ENCODE results near the gene FUBP3. TPM values are rescaled to one million over a fixed set of nuclear protein-coding genes. Genes with fewer than 3 reads are reported as not detected.

The FUBP3 gene
- total RNA-seq, 4 donors from 2014 or later: 40.6 to 64.8 (median 46.4) TPM

DNA sequence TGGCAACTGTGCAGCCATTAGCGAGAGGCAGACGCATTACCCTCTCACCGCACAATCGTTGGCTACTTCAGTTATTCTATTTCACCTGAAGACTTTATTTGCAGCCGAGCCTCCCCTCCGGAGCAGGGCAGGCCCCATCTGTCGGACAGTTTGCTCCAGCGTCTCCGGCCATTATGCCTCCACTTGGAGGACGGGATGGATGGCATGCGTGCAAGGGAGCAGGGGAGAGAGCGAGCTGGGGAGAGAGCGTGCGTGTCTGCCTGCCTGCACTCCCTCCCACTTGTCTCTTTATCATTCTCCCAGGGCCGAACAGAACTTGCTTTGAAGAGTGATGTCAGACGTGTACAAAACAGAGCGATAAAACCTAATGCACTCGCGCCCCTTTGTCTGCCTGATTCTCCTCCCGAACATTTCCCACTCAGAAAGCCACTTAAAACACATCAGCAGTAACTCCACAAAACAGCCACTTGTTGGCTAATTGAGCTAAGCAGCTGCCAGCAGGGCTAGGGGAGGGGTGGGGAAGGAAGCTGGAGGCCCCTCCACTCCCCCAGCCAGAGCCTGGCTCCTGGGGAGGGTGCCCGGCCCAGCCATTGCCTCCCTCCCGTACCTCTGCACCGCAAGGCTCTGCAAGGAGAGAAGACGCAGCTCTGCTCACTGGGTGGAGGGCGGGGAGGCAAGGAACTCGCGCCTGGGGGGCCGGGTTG is 43.4 kb upstream of the FUBP3 start:
- intact Hi-C loops (cut with DNase I): no loop called here
- DNase-seq (ENCODE audit: extremely low spot score): no peak
- Histone ChIP-seq H3K36me3 (no peaks in the 10 kb centered on the region), H3K27me3 (peaks cover 0 to 79% (median 13%) of the 10 kb centered on the region in 4 donors), H3K4me1 (peaks cover 10 to 18% (median 15%) of the 10 kb centered on the region in 4 donors), H3K4me3 (peak overlapping the region; percentile 12 to 28 (median 26)), H3K27ac (replicated peaks in 1 of 4) (no peak overlapping the region), H3K9me3 (no peaks in the 10 kb centered on the region)
- WGBS: 19% methylated on average over 27 of the region's 28 CpGs
- TF ChIP-seq EP300 (IDR thresholded peaks at IDR 0.05): no peak
- TF ChIP-seq POLR2A (IDR thresholded peaks at IDR 0.05; ENCODE audit: low read depth): no peak
- no peak for TF ChIP-seq POLR2AphosphoS5 (IDR thresholded peaks at IDR 0.05)
- TF ChIP-seq, protein P1, sequence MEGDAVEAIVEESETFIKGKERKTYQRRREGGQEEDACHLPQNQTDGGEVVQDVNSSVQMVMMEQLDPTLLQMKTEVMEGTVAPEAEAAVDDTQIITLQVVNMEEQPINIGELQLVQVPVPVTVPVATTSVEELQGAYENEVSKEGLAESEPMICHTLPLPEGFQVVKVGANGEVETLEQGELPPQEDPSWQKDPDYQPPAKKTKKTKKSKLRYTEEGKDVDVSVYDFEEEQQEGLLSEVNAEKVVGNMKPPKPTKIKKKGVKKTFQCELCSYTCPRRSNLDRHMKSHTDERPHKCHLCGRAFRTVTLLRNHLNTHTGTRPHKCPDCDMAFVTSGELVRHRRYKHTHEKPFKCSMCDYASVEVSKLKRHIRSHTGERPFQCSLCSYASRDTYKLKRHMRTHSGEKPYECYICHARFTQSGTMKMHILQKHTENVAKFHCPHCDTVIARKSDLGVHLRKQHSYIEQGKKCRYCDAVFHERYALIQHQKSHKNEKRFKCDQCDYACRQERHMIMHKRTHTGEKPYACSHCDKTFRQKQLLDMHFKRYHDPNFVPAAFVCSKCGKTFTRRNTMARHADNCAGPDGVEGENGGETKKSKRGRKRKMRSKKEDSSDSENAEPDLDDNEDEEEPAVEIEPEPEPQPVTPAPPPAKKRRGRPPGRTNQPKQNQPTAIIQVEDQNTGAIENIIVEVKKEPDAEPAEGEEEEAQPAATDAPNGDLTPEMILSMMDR (IDR thresholded peaks at IDR 0.05): no peak

DNA sequence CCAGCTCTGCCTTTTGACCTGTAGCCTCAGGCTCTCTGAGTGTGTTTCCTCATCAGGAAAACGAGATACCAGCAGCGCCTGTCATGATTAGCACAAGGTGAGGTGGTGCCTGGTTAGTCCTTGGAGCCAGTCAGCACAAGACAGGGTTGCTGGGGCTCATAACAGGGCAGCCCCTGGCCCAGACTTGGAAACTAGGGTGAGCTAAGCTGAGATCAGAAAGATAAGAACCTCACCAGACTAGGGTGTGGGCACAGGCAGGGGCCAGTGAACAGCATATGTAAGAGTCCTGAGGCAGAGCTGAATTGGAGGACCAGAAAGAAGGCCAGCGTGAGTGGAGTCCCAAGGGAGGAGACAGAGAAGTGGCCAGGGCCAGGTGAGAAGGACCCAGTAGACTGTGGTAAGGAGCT is 42.7 kb upstream of the FUBP3 start:
- intact Hi-C loops (cut with DNase I): no loop called here
- H3K27me3 ChIP-seq: peaks cover 0 to 86% (median 13%) of the 10 kb centered on the region in 4 donors
- WGBS: 70% methylated on average over 3 of the region's 3 CpGs
- TF ChIP-seq, protein P1 (IDR thresholded peaks at IDR 0.05): no peak
- TF ChIP-seq POLR2A (IDR thresholded peaks at IDR 0.05; ENCODE audit: low read depth) (no peak), POLR2AphosphoS5 (IDR thresholded peaks at IDR 0.05) (no peak), EP300 (IDR thresholded peaks at IDR 0.05) (no peak)
- peaks cover 5 to 18% (median 15%) of the 10 kb centered on the region in 4 donors for H3K4me1 ChIP-seq
- no peak overlapping the region for H3K27ac ChIP-seq (replicated peaks in 1 of 4)
- no peak overlapping the region for H3K4me3 ChIP-seq
- H3K9me3 ChIP-seq: no peaks in the 10 kb centered on the region
- no peak for DNase-seq (ENCODE audit: extremely low spot score)
- H3K36me3 ChIP-seq: no peaks in the 10 kb centered on the region

DNA sequence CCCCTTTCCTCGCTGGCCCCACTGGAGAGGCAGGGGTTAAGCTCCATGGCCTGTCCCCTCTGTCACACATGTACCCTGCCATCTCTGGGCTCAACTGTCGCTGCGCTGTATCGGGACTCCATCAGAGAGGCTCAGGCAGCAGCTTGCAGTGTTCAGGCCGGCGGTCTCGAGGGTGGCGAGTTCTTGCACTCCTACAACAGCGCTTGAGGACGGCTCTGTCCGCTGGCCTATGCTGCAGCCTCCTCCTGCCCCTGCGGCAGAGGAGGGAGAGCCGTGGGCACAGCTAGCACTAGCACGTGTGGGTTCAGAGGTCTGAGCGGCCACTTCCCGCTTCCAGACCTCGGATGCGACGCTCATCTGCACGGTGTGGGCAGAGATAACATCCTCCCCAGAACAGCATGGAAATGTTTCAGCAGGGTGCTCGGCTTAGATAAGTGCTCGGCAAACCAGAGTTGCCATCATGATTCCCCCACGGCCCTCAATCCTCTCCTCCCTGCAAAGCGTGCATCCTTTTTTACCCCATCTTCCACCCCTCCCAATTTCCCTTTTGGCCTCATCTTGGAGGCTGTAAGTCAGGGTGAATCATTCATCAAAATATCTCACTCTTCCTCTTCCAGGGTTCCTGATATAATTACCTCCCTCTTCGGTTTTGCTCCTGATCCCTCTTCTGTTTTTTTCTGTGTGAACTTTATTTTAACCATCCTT is 41.9 kb upstream of the FUBP3 start:
- WGBS: 36% methylated on average over 14 of the region's 25 CpGs
- no peak overlapping the region for H3K27ac ChIP-seq (replicated peaks in 1 of 4)
- intact Hi-C loops (cut with DNase I): no loop called here
- H3K4me3 ChIP-seq: no peak overlapping the region
- H3K36me3 ChIP-seq: no peaks in the 10 kb centered on the region
- no peak for DNase-seq (ENCODE audit: extremely low spot score)
- TF ChIP-seq POLR2AphosphoS5 (IDR thresholded peaks at IDR 0.05) (no peak), EP300 (IDR thresholded peaks at IDR 0.05) (no peak), POLR2A (IDR thresholded peaks at IDR 0.05; ENCODE audit: low read depth) (no peak)
- TF ChIP-seq, protein P1 (IDR thresholded peaks at IDR 0.05): no peak
- peaks cover 0 to 93% (median 13%) of the 10 kb centered on the region in 4 donors for H3K27me3 ChIP-seq
- peaks cover 5 to 18% (median 15%) of the 10 kb centered on the region in 4 donors for H3K4me1 ChIP-seq
- H3K9me3 ChIP-seq: no peaks in the 10 kb centered on the region

DNA sequence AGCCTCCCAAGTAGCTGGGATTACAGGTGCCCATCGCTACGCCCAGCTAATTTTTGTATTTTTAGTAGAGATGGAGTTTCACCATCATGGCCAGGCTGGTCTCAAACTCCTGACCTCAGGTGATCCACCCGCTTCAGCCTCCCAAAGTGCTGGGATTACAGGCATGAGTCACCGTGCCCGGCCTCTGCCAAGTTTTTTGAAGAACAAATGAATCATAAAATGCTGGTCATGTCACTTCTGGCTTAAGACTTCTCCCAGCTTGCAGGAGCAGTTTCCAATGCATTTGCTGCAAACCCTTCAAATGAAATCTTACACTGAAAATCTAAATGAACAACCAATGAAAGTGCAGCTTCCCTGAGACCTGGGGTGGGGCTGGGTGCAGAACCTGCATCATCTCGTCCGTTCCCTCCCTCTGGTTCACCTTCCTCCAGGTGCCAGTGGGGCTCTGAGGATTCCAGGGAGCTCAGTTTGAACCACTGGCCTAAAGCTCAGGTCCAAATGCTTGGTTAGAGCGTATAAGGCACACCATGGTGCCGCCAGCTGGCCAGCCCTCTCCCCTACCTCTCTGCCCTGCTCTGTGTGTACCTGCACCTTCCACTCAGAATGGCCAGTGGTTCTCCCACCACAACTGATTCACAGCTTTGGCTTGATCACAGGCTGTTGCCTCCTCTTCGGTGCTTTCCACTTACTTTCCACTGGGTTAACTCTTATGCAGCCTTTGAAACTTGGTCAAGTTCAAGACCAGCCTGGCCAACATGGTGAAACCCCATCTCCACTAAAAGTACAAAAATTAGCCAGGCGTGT is 39.8 kb upstream of the FUBP3 start:
- Histone ChIP-seq H3K27me3 (peaks cover 0 to 87% (median 13%) of the 10 kb centered on the region in 4 donors), H3K4me1 (peaks cover 5 to 18% (median 15%) of the 10 kb centered on the region in 4 donors), H3K4me3 (no peak overlapping the region), H3K27ac (replicated peaks in 1 of 4) (no peak overlapping the region), H3K9me3 (no peaks in the 10 kb centered on the region), H3K36me3 (no peaks in the 10 kb centered on the region)
- intact Hi-C loops (cut with DNase I): no loop called here
- no peak for DNase-seq (ENCODE audit: extremely low spot score)
- no peak for TF ChIP-seq POLR2AphosphoS5 (IDR thresholded peaks at IDR 0.05)
- WGBS: 69% methylated on average over 9 of the region's 11 CpGs

DNA sequence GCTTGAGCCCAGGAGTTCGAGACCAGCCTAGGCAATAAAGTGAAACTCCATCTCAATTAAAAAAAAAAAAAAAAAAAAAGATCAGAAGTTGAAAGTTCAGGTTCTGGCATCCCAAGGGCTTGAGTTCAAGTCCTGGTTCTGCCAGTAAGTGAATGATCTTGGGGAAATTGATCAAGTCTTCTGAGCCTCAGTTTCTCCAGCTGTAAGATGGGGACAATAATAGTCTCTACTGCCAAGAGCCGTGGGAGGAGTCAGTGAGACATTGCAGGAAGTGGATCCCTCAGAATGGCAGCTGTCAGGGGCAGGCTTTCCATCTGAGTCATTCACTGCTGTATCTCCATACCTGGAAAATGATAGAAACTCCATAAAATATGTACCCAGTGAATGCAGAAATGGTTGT is 37.8 kb upstream of the FUBP3 start:
- TF ChIP-seq, protein P1 (IDR thresholded peaks at IDR 0.05): no peak
- TF ChIP-seq POLR2AphosphoS5 (IDR thresholded peaks at IDR 0.05): no peak
- TF ChIP-seq EP300 (IDR thresholded peaks at IDR 0.05): no peak
- no peak for TF ChIP-seq POLR2A (IDR thresholded peaks at IDR 0.05; ENCODE audit: low read depth)
- Histone ChIP-seq H3K27me3 (peaks cover 0 to 68% (median 9%) of the 10 kb centered on the region in 4 donors), H3K9me3 (no peaks in the 10 kb centered on the region), H3K36me3 (no peaks in the 10 kb centered on the region), H3K27ac (replicated peaks in 1 of 4) (no peak overlapping the region), H3K4me1 (peaks cover 0 to 7% (median 5%) of the 10 kb centered on the region in 4 donors), H3K4me3 (no peak overlapping the region)
- intact Hi-C loops (cut with DNase I): no loop called here
- no peak for DNase-seq (ENCODE audit: extremely low spot score)
- WGBS: 77% methylated on average over 2 of the region's 2 CpGs
